AG04450 (cell line): ENCODE measurements around the gene MIP. TPM values are rescaled to one million over a fixed set of nuclear protein-coding genes. Genes with fewer than 3 reads are reported as not detected.
"Not testable (repeated sequence)": the region's sequence is repeated elsewhere in the genome, so short reads cannot be mapped to it uniquely, and the experiment has no call there.

Experiments
- CTCF ChIA-PET: fragments of 300-600, 350-600 bp; formaldehyde crosslinking; extraction: SDS; loops from one replicate; lab custom pipeline; 2022; ENCODE audit warnings: antibody characterized with exemption, inconsistent platforms; lab: Charles Lee
- POLR2A ChIA-PET: fragments of 350-600 bp; formaldehyde crosslinking; extraction: SDS; loops from one replicate; lab custom pipeline; 2021; ENCODE audit warnings: antibody characterized with exemption, inconsistent platforms; lab: Yijun Ruan, JAX
- DNase-seq: peaks from one replicate; pipeline ENCODE4 v3.0.0-alpha.2; 2011; ENCODE audit warnings: low read depth, low spot score
- H3K27ac ChIP-seq: one replicate; pipeline ENCODE4 v1.5.1; 2012; ENCODE audit warnings: low read depth, low read length, control low read depth
- H3K27me3 ChIP-seq: one replicate; pipeline ENCODE4 v1.6.0; 2012; ENCODE audit warnings: low read length; ENCODE audit not compliant: control insufficient read depth, insufficient read depth
- H3K4me3 ChIP-seq: 2 replicates; pipeline ENCODE4 v1.5.1; 2011; ENCODE audit warnings: mild to moderate bottlenecking, low read depth, low read length, control low read depth
- H3K9me3 ChIP-seq: 2 replicates; pipeline ENCODE4 v1.5.1; 2012; ENCODE audit warnings: low read length; ENCODE audit not compliant: control insufficient read depth, insufficient read depth
- polyA minus RNA-seq: library from RNA; depleted of rRNA, polyadenylated mRNA; stranded (reverse); fragments of >200 nt; gene quantifications from 2 replicates; pipeline ENCODE4 v1.2.3, GENCODE V29; 2011; rRNA and poly(A)+ RNA removed
- polyA plus RNA-seq: library from polyadenylated mRNA; depleted of rRNA; stranded (reverse); fragments of >200 nt; gene quantifications from 2 replicates; pipeline ENCODE4 v1.2.3, GENCODE V29; 2011; rRNA removed
- TF ChIP-seq, protein P1 (sequence below): IDR thresholded peaks from 2 replicates; pipeline ENCODE4 v1.5.1; 2011; ENCODE audit warnings: low read depth, low read length, control low read depth, inconsistent platforms

The MIP gene
- polyA plus RNA-seq (not detected in 2 replicates), polyA minus RNA-seq (not detected in 2 replicates)

DNA sequence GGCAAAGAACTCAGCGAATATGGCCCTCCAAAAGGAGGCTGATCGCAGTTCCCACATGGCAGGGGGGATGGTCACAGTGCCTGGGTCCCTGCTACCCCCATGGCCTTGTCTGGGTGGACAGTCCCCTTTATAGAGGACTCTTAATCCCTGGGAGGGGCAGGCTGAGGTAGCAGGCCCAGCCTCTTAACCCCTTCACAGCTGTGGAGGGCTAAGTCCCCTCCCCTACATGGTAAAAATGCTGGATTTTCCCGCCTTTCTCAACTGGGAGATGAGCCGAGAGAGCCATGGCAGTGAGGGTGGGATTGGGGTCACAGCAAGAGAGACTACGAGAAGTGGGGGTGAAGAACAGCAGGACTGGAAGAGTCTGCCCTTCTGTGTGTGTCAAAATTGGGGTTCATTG is at the start of gene MIP:
Gene MIP (minus strand): TSS at position 101 of the 400 bp plus-strand sequence. CDS start 44 bp downstream, at position 57.
- ChIA-PET CTCF (interaction anchor here (3.6 kb wide), 1 partner anchor 10 kb away, joined by 14 read pairs; no protein-coding TSS in a partner anchor), POLR2A (no interaction called here)
- no peak within 1 kb of the TSS for H3K27ac ChIP-seq
- H3K4me3 ChIP-seq: no peak within 1 kb of the TSS
- DNase-seq: no peak
- TF ChIP-seq, protein P1, sequence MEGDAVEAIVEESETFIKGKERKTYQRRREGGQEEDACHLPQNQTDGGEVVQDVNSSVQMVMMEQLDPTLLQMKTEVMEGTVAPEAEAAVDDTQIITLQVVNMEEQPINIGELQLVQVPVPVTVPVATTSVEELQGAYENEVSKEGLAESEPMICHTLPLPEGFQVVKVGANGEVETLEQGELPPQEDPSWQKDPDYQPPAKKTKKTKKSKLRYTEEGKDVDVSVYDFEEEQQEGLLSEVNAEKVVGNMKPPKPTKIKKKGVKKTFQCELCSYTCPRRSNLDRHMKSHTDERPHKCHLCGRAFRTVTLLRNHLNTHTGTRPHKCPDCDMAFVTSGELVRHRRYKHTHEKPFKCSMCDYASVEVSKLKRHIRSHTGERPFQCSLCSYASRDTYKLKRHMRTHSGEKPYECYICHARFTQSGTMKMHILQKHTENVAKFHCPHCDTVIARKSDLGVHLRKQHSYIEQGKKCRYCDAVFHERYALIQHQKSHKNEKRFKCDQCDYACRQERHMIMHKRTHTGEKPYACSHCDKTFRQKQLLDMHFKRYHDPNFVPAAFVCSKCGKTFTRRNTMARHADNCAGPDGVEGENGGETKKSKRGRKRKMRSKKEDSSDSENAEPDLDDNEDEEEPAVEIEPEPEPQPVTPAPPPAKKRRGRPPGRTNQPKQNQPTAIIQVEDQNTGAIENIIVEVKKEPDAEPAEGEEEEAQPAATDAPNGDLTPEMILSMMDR: no peak
- peaks cover 20% of the 10 kb centered on the region for H3K27me3 ChIP-seq
- H3K9me3 ChIP-seq: no peaks in the 10 kb centered on the region

DNA sequence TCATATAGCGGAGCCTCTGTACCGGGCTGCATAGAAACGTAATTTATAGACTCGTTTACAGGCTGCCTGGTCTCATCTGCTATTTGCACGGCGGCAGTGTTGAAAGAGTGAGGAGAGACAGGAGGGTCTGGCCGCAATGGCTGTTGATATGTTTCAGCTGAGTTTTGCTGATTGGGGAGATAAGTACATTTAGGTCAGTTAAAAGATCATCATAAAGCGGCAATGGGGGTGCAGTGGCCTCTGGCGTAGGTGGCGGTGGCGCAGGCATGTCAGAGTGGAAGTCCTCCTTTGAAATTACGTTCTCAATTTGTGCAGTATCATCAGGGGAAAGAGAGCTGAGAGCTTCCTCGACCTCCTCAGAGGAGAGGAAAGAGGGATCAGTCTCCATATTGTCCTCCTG is 45.4 kb upstream of the MIP start:
- H3K4me3 ChIP-seq, H3K27ac ChIP-seq, H3K9me3 ChIP-seq, DNase-seq, POLR2A ChIA-PET, H3K27me3 ChIP-seq: not testable (repeated sequence)
- CTCF ChIA-PET: interaction anchor here (1.2 kb wide), 1 partner anchor 15 kb away, joined by 3 read pairs; no protein-coding TSS in a partner anchor

DNA sequence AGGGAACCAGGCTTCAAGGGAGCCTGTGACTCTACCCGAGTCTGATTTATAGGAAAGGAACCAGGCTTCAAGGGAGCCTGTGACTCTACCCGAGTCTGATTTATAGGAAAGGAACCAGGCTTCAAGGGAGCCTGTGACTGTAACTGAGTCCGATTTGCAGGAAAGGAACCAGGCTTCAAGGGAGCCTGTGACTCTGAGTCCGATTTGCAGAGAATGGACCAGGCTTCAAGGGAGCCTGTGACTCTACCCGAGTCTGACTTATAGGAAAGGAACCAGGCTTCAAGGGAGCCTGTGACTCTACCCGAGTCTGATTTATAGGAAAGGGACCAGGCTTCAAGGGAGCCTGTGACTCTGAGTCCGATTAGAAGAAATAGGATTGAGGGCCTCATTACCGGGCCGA is 45.0 kb upstream of the MIP start:
- H3K9me3 ChIP-seq, POLR2A ChIA-PET, DNase-seq, H3K4me3 ChIP-seq, H3K27ac ChIP-seq, H3K27me3 ChIP-seq: not testable (repeated sequence)
- CTCF ChIA-PET: interaction anchor here (1.2 kb wide), 1 partner anchor 15 kb away, joined by 3 read pairs; no protein-coding TSS in a partner anchor

DNA sequence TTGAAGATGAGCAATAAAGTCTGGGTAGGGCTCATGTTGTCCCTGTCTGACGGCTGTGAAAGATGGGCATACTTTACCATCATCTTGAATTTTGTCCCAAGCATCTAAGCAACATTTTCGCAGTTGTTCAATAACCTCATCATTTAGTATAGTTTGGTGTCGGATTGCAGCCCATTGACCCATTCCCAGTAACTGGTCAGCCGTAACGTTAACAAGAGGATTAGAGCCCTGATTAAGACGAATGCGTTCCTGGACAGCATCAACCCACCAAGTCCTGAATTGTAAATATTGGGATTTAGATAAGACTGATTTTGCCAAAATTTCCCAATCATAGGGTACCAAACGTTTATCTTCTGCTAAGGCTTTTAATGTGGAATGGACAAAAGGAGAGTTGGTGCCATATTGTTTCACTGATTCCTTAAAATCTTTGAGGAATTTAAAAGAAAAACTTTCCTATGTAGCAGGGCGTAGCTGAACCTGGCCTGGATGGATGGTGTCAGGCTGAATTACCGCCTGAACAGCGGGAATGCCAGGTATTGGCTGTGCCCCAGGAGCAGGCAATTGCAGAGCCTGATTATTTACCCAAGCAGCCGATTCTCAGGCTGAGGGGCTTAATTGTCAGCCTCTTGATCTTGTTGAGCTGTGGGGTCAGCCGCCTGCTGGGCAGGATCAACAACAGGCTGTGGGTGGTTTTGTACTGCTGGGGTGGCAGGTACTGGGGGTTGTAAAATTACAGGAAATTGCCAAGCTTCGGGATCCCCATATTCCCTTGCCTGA is 43.9 kb upstream of the MIP start:
- DNase-seq, H3K27ac ChIP-seq, POLR2A ChIA-PET, H3K27me3 ChIP-seq, H3K4me3 ChIP-seq: not testable (repeated sequence)
- H3K9me3 ChIP-seq: peaks cover 15% of the 10 kb centered on the region
- CTCF ChIA-PET: interaction anchor here (0.6 to 1.1 kb wide), 2 partner anchors 16 to 75 kb away, joined by 3 to 4 read pairs; no protein-coding TSS in a partner anchor

DNA sequence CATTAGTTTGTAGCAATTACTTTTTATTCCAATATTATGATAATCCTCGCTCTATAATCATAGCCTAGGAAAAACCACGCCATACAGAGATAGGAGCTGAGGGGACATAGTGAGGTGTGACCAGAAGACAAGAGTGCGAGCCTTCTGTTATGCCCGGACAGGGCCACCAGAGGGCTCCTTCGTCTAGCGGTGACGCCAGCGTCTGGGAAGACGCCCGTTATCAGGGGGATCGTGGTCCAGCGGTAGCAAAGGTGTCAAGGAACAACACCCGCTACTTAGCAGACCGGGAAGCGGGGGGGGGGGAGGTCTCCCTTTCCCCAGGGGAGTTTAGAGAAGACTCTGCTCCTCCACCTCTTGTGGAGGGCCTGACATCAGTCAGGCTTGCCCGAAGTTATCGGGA is 42.2 kb upstream of the MIP start:
- Histone ChIP-seq H3K9me3 (peaks cover 15% of the 10 kb centered on the region), H3K4me3 (0 out of 2 replicates have a peak overlapping the region, but pooled peaks have one; percentile 17)
- TF ChIP-seq, protein P1: peak; percentile 41; the same call in 1 of the 2 replicates
- H3K27ac ChIP-seq, POLR2A ChIA-PET, H3K27me3 ChIP-seq, DNase-seq: not testable (repeated sequence)
- CTCF ChIA-PET: interaction anchor here (1.0 to 1.7 kb wide), 7 partner anchors 9 to 140 kb away, joined by 3 to 9 read pairs (median 4); partner anchors contain the start of gene RBMS2

DNA sequence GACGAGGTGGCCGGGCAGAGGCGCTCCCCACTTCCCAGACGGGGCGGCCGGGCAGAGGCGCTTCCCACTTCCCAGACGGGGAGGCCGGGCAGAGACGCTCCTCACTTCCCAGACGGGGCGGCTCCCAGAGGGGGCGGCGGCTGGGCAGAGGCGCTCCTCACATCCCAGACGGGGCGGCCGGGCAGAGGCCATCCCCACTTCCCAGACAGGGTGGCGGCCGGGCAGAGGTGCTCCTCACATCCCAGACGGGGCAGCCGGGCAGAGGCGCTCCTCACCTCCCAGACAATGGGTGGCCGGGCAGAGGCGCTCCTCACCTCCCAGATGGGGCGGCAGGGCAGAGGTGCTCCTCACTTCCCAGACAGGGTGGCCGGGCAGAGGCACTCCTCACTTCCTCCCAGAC is 40.0 kb upstream of the MIP start:
- CTCF ChIA-PET, POLR2A ChIA-PET: not testable (repeated sequence)

DNA sequence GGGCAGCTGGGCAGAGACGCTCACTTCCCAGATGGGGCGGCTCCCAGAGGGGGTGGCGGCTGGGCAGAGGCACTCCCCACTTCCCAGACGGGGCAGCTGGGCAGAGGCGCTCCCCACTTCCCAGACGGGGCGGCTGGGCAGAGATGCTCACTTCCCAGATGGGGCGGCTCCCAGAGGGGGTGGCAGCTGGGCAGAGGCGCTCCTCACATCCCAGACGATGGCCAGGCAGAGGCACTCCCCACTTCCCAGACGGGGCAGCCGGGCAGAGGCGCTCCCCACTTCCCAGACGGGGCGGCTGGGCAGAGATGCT is 39.6 kb upstream of the MIP start:
- H3K9me3 ChIP-seq: peaks cover 15% of the 10 kb centered on the region
- DNase-seq, H3K27ac ChIP-seq, POLR2A ChIA-PET, H3K4me3 ChIP-seq, CTCF ChIA-PET: not testable (repeated sequence)
- peaks cover 27% of the 10 kb centered on the region for H3K27me3 ChIP-seq

More for the DNA sequence above, 40.0 kb upstream of the MIP start:
- not testable (repeated sequence) for H3K4me3 ChIP-seq, DNase-seq, H3K27ac ChIP-seq
- Histone ChIP-seq H3K27me3 (peaks cover 23% of the 10 kb centered on the region), H3K9me3 (peaks cover 15% of the 10 kb centered on the region)

DNA sequence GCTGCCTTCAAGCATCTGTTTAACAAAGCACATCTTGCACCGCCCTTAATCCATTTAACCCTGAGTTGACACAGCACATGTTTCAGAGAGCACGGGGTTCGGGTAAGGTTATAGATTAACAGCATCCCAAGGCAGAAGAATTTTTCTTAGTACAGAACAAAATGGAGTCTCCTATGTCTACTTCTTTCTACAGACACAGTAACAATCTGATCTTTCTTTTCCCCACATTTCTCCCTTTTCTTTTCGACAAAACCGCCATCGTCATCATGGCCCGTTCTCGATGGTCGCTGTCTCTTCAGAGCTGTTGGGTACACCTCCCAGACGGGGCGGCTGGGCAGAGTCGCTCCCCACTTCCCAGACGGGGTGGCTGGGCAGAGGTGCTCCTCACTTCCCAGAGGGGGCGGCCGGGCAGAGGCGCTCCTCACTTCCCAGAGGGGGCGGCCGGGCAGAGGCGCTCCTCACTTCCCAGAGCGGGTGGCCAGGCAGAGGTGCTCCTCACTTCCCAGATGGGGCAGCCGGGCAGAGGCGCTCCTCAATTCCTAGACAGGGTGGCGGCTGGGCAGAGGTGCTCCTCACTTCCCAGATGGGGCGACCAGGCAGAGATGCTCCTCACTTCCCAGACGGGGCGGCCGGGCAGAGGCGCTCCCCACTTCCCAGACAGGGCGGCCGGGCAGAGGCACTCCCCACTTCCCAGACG is 39.1 kb upstream of the MIP start:
- peaks cover 19% of the 10 kb centered on the region for H3K9me3 ChIP-seq
- POLR2A ChIA-PET, CTCF ChIA-PET, DNase-seq, H3K4me3 ChIP-seq, H3K27ac ChIP-seq: not testable (repeated sequence)
- H3K27me3 ChIP-seq: peaks cover 32% of the 10 kb centered on the region
